ENCODE measurements around the gene CTPS1. TPM values are rescaled to one million over a fixed set of nuclear protein-coding genes. Genes with fewer than 3 reads are reported as not detected.

Gene CTPS1
- 10 to 100 TPM; 16.1 to 57.5 (median 17.6) TPM for total RNA-seq

- peak; percentile 95 for ATAC-seq (ENCODE audit: low FRiP score)
- no peak for TF ChIP-seq CTCF (IDR thresholded peaks at IDR 0.05)
- peak; percentile 80 for DNase-seq (ENCODE audit: low spot score)
These were observed at the start of gene CTPS1 for GRCh38 chr1:40979241-40980067. TSS of gene CTPS1 (plus strand) at chr1:40979696. CDS start at chr1:40983291, 3,595 bp downstream.

GRCh38 chr1:40930174-40930964, 49.1 kb upstream of the CTPS1 start:
- TF ChIP-seq CTCF (IDR thresholded peaks at IDR 0.05): no peak
- ATAC-seq (ENCODE audit: low FRiP score) (no peak), DNase-seq (ENCODE audit: low spot score) (no peak)

- TF ChIP-seq CTCF (IDR thresholded peaks at IDR 0.05): no peak
- no peak for ATAC-seq (ENCODE audit: low FRiP score)
- DNase-seq (ENCODE audit: low spot score): no peak
These were observed 47.9 kb upstream of the CTPS1 start for GRCh38 chr1:40931601-40932000.

- no peak for DNase-seq (ENCODE audit: low spot score)
- TF ChIP-seq CTCF (IDR thresholded peaks at IDR 0.05): no peak
- no peak for ATAC-seq (ENCODE audit: low FRiP score)
These were observed 47.5 kb upstream of the CTPS1 start for GRCh38 chr1:40932006-40932405.

GRCh38 chr1:40936931-40937339, 42.6 kb upstream of the CTPS1 start:
- TF ChIP-seq CTCF (IDR thresholded peaks at IDR 0.05): no peak
- ATAC-seq (ENCODE audit: low FRiP score): peak; percentile 51
- DNase-seq (ENCODE audit: low spot score): no peak

- no peak for TF ChIP-seq CTCF (IDR thresholded peaks at IDR 0.05)
- DNase-seq (ENCODE audit: low spot score) (no peak), ATAC-seq (ENCODE audit: low FRiP score) (no peak)
These were observed 41.1 kb upstream of the CTPS1 start for GRCh38 chr1:40938393-40938792.

Data from omental fat pad (tissue), 4 donors.